ENCODE measurements around the gene IFNLR1. TPM values are rescaled to one million over a fixed set of nuclear protein-coding genes. Genes with fewer than 3 reads are reported as not detected.
"Not testable (repeated sequence)": the region's sequence is repeated elsewhere in the genome, so short reads cannot be mapped to it uniquely, and the experiment has no call there.

IFNLR1 gene
- total RNA-seq, 1 donor from 2014 or later, result 3.1 TPM

GRCh38 chr1:24210195-24210627, 23.1 kb upstream of the IFNLR1 start:
- TF ChIP-seq CTCF (IDR thresholded peaks at IDR 0.05; ENCODE audit: unreplicated experiment), result no peak
- no peak for DNase-seq (ENCODE audit: low spot score)
- Mint-ChIP-seq H3K27me3 (ENCODE audit: unreplicated experiment) (peaks cover 2% of the 10 kb centered on the region), H3K36me3 (ENCODE audit: low read depth, unreplicated experiment) (no peaks in the 10 kb centered on the region), H3K27ac (ENCODE audit: unreplicated experiment) (no peak overlapping the region), H3K4me3 (ENCODE audit: unreplicated experiment) (no peak overlapping the region), H3K4me1 (ENCODE audit: unreplicated experiment) (no peaks in the 10 kb centered on the region), H3K9me3 (ENCODE audit: unreplicated experiment) (no peaks in the 10 kb centered on the region)

- no peak overlapping the region for H3K4me3 Mint-ChIP-seq (ENCODE audit: unreplicated experiment)
- no peaks in the 10 kb centered on the region for H3K9me3 Mint-ChIP-seq (ENCODE audit: unreplicated experiment)
- no peaks in the 10 kb centered on the region for H3K4me1 Mint-ChIP-seq (ENCODE audit: unreplicated experiment)
- no peaks in the 10 kb centered on the region for H3K27me3 Mint-ChIP-seq (ENCODE audit: unreplicated experiment)
- DNase-seq (ENCODE audit: low spot score), result no peak
- no peak overlapping the region for H3K27ac Mint-ChIP-seq (ENCODE audit: unreplicated experiment)
- TF ChIP-seq CTCF (IDR thresholded peaks at IDR 0.05; ENCODE audit: unreplicated experiment), result no peak
- H3K36me3 Mint-ChIP-seq (ENCODE audit: low read depth, unreplicated experiment), result no peaks in the 10 kb centered on the region
Measured at GRCh38 chr1:24209097-24209496, 22.0 kb upstream of the IFNLR1 start.

- no peak for DNase-seq (ENCODE audit: low spot score)
- Mint-ChIP-seq H3K4me3 (ENCODE audit: unreplicated experiment) (no peak overlapping the region), H3K36me3 (ENCODE audit: low read depth, unreplicated experiment) (no peaks in the 10 kb centered on the region), H3K4me1 (ENCODE audit: unreplicated experiment) (no peaks in the 10 kb centered on the region), H3K27me3 (ENCODE audit: unreplicated experiment) (no peaks in the 10 kb centered on the region), H3K9me3 (ENCODE audit: unreplicated experiment) (no peaks in the 10 kb centered on the region), H3K27ac (ENCODE audit: unreplicated experiment) (no peak overlapping the region)
- no peak for TF ChIP-seq CTCF (IDR thresholded peaks at IDR 0.05; ENCODE audit: unreplicated experiment)
Measured at GRCh38 chr1:24207709-24208108, 20.6 kb upstream of the IFNLR1 start.

- not testable (repeated sequence) for H3K4me1 Mint-ChIP-seq (ENCODE audit: unreplicated experiment); H3K27ac Mint-ChIP-seq (ENCODE audit: unreplicated experiment); H3K27me3 Mint-ChIP-seq (ENCODE audit: unreplicated experiment); H3K9me3 Mint-ChIP-seq (ENCODE audit: unreplicated experiment); H3K4me3 Mint-ChIP-seq (ENCODE audit: unreplicated experiment); H3K36me3 Mint-ChIP-seq (ENCODE audit: low read depth, unreplicated experiment); DNase-seq (ENCODE audit: low spot score)
Measured at GRCh38 chr1:24207395-24207687, 20.3 kb upstream of the IFNLR1 start.

- no peak overlapping the region for H3K27ac Mint-ChIP-seq (ENCODE audit: unreplicated experiment)
- no peak for TF ChIP-seq CTCF (IDR thresholded peaks at IDR 0.05; ENCODE audit: unreplicated experiment)
- H3K4me3 Mint-ChIP-seq (ENCODE audit: unreplicated experiment), result no peak overlapping the region
- no peak for DNase-seq (ENCODE audit: low spot score)
- no peaks in the 10 kb centered on the region for H3K27me3 Mint-ChIP-seq (ENCODE audit: unreplicated experiment)
- H3K9me3 Mint-ChIP-seq (ENCODE audit: unreplicated experiment), result no peaks in the 10 kb centered on the region
- H3K36me3 Mint-ChIP-seq (ENCODE audit: low read depth, unreplicated experiment), result no peaks in the 10 kb centered on the region
- H3K4me1 Mint-ChIP-seq (ENCODE audit: unreplicated experiment), result no peaks in the 10 kb centered on the region
Measured at GRCh38 chr1:24206516-24207394, 19.7 kb upstream of the IFNLR1 start.
